TTC549 (cell line): ENCODE data around the gene YPEL3.
"Not testable (repeated sequence)": the region's sequence is repeated elsewhere in the genome, so short reads cannot be mapped to it uniquely, and the experiment has no call there.

Experiments used
- FAIRE-seq: peaks from 2 replicates; lab custom pipeline; 2012; peaks lifted over from hg19 to GRCh38; lab: Jason Lieb, UNC

The YPEL3 gene

DNA sequence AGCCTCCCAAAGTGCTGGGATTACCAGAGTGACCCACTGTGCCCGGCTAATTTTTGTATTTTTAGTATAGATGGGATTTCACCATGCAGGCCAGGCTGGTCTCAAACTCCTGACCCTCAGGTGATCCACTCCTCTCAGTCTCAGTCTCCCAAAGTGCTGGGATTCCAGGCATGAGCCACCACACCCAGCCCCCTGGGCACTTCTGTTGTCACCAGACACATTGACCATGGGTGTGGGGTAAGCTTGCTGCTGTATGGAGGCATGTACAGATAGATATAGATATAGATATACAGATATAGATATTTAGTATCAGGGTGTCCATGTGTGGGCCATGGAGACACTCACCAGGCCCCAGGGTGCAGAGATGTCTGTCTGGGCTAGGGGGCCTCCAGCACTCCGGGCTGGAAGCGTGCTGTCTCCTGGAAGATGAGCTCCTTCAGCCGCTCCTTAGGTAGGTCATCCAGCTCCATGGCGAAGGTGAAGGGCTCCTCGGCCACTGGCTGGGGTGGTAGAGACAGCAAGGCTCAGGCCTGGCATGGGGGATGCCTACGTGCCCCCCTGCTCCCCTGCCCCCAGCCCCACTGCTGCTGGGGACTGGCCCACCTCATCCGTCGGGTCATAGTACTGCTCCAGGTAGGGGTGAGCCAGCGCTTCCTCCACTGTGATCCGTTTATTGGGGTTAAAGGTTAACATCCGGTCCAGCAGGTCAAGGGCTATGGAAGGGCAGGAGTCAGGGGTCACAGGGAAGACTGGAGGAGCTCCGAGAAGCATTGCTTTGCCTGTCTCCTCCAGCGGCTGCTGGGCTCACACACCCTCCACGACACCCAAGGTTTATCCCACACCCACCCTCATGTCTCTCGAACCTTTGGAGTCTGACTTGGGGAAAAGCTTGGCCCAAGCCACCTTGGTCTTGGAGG, 20.5 kb upstream of the YPEL3 start:
- FAIRE-seq, result no peak

DNA sequence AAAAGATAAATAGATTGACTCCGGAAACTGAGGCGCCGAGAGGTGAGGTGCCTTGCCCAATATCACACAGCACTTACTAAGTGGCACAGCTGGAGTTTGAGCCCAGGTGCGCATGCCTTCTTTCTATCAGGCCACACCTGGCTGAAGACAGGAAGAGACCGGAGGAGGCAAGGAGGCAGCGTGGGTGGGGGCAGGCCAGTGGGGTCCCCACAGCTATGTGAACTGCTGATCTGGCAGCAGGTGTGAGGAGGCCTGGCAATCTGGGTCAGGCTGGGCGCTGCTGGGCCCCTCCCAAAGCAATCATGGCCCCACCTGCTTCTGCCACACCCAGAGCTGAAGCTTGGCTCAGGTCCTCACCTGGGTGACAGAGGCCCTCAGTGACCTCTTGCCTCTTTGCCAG, 19.2 kb upstream of the YPEL3 start:
- FAIRE-seq, result no peak

DNA sequence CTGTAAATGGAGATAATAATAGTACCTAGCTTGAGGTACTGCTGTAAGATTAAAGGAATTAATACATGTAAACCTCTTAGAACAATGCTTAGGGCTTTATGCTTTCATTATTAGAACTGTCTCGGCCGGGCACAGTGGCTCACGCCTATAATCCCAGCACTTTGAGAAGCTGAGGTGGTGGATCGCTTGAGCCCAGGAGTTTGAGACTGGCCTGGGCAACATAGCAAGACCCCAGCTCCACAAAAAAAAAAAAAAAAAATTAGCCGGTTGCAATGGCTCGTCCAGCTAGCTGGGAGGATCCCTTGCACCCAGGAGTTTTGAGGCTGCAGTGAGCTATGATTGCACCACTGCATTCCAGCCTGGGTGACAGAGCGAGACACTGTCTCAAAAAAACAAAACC, 18.8 kb upstream of the YPEL3 start:
- not testable (repeated sequence) for FAIRE-seq

DNA sequence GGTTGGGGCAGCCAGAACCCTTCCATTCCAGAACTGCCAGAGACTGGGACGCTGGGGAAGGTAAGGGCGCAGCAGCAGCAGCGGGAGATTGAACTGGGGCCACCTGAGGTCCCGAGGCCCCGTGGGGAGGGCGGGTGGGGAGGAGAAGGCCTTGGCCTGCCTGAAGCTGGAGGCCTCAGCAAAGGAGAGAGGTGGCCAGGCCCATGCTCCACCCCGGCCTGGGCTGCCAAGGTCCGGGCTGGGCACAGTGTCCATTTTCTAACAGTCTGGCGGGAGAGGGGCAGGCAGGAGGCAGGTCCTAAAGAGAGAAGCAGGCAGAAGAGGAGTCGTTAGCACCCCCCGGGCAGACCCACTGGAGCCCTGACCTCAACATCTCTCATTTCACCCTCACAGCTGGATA, 18.4 kb upstream of the YPEL3 start:
- no peak for FAIRE-seq

DNA sequence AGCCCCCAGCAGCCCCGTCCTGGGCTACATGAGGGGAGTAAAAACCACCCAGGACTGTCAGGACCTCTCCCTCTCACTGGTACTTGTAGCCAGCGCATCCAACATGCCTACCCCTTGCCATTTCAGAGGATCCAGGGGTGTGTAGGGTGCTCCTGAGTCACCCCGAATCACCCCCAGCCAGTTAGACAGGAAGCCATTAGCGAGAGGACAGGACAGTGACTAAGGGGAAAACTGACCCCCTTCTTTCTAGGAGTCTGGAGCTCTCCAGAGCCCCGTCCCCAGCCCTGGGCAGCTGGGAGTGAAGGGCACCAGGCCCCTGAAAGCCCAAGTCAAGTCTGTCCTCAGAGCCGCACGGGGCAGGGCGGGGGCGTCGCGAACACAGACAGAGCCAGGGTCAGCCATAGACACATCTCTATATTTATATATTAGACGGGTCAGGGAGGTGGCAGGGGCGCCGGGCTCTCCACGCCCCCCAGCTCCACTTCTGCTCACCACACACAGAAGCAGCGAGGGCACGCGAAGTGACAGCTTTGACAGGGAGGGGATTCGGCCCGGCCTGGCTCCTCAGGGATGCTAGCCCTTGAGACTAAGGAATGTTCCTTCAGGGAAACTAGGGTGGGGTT, 17.8 kb upstream of the YPEL3 start:
- no peak for FAIRE-seq

DNA sequence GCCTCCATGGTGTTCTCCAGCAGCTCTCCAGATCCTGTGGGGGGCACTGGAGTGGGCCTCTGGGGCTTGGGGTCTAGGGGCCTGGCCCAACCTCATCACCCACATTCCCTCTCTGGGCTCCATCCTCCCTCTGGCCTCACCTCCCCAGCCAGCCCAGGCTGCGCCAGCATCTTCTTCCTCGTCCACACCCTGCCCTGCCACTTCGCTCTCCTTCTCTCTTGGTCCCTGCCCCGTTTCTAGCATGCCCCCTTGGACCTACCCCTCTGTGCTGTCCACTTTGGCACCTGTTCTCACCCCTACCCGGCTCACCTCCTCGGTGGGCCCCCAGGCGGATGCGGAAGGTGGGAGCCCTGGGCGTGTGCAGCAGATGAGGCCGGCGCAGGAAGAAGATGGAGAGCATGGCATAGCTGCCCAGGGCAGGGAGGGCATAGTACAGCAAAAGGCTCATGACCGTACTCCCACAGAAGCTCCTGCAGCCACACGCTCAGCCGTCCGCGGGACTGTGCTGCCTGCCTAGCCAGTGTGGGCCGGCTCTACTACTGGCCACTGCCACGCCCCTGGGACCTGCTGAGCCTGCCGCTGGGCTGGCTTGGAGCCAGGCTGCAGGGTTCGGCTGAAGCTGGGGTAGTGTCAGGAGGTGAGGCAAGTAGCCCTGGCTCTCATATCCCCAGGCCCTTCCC, 17.2 kb upstream of the YPEL3 start, which contains the start of gene GDPD3:
TSS of gene GDPD3 (minus strand) at position 507 of the 680 bp plus-strand sequence. CDS start at position 448, 59 bp downstream.
- no peak for FAIRE-seq

DNA sequence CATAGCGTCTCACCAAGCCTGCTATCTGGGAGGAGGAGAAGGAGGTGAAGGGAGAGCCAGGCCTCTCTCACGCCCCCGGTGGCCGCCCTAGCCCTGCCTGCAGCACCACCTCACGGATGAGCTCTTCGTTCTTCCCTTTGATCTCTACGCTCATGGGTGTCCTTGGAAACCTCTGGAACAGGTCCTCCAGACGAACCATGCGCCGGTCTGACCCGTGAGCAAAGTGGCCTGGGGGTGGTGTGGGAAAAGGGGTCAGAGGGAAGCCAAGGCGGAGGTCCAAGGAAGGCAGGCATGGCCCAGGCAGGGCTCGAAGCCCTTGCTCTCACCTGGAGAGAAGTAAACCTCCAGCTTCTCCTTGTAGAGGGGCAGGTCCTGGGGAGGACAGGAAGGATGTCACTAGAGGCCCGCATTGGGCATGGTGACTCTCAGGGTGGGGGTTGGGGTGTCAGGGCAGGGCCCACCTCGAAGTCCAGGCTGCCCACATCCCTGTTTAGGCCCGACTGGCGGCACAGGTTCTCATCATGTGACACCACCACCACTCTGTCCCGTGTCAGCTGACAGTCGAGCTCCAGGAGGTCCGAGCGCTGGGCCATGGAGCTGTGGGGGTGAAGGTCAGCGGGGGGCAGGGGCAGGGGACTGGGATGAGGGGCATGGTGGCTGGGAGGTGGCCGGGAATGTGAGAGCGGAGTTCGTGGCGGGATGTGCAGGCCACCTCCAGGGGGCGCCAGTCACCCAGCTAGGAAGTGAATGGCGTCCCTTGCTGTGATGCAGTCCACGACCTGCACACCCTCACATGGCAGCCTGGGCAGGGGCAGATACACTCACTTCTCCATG, 16.4 kb upstream of the YPEL3 start:
- no peak for FAIRE-seq

DNA sequence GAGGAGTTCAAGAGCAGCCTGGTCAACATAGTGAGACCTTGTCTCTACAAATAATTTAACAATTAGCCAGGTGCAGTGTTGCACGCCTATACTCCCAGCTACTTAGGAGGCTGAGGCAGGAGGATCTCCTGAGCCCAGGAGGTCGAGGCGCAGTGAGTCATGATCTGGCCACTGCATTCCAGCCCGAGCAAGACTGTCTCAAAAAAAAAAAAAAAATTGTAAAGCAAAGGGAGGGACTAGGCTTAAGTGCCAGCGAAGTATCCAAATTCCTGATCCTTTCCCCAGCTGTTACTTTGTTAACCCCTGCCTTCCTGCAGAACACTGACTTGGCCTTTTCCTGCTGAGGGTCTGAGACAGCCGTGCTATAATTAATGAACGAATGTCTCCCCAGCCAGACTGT, 14.6 kb upstream of the YPEL3 start:
- no peak for FAIRE-seq

DNA sequence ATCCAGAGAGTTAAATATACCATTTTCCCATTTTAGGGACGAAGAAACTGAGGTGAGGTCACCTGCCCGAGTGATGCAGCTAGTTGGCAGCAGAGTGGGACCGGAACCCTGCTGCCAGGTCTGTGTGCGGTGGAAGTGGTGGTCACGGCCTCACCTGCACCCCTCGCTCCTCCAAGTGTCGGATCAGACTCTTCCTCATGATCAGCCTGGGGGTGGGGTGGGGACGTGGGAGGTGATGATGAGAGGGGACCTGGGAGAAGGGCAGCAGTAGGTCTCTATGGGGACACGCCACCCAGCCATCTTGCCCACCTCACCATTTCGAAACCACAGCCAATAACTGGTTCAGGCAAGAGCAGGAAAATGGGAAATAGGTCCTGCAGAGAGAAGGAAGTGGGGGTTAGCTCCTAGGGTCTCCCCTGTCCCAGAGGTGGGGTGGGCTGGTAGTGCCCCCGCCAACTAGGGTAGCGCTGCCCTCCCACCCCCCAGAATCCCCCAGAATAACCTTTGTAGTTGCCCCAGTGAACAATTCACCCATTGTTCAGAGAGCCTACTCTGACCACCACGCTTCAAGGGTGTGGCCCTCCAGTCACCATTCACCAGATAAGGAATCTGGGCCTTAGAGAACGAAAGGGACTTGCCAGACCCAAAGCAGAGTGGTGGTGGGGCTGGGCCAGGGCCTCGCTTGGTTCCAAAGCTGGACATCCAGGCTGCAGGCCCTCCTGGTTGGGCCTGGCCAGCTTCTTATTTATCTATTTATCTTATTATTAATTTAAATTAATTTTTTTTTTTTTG, 12.2 kb upstream of the YPEL3 start:
- FAIRE-seq, result no peak

DNA sequence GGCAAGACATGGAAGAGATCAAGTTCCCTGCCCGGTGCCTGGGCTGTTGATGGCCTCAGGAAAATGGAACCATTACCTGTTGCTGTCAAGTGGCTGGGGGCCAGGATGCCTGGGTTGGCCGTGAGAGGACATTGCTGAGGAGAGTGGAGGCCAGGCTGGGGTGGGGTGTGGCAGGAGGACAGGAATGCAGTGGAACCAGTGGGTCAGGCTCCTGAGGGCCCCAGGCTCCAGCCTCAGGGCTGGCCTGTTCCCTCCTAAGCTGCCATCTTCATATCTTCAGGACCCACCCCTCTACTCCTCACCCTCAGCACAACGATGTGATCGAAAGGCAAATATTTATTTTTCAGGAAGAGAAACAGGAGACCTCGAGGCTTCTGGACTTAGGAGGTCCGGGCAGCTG, 8.5 kb upstream of the YPEL3 start:
- no peak for FAIRE-seq

DNA sequence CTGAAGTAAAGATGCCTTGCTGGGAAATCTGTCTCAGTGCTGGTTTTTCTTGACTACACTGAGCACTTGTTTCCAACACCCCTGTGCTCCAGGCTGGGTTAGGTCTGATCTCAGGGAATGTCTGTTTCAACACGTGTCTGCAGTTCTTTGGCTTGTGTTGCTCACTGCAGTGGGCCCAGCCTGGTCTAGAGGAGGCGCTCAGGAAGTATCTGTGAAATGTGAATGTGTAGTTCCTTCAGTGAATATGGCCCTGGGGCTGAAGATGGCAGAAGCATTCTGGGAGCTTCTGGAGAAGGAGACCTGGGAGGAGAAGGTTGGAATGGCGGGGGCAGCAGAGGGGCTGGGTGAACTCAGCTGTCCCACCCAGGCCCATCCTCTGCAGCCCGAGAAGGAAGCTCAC, 8.1 kb upstream of the YPEL3 start:
- FAIRE-seq, result no peak

DNA sequence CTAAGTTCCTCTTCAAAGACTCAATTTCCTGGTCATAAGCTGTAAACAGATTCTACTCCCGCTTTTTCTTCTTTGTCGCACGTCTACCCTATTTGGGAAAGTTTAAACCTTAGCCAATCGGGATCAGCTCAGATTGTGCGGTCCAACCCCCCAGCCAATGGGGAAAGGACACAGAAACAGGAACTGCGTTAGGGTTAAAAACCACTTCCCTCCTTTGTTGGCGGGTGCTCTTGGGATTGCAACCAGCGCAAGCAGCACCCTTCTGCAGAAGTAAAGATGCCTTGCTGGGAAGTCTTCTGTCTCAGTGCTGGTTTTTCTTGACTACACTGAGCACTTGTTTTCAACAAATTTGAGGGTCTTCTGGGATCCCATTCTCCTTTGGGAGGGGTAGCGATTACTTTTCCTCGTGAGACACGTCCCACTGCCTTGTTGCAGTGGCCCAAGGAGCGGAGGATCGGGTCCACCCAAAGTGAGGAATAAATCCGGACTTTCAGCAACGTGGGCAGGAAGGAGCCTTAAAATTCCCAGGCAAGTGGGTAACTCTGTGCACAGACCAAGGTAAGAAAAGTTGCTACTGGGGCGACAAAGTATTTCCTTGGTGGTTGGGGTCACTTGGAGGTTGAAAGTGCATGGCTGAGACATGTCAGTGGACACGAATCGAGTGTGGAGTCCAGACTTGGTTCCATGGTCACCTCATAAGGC, 1.0 kb upstream of the YPEL3 start:
- FAIRE-seq, result no peak

DNA sequence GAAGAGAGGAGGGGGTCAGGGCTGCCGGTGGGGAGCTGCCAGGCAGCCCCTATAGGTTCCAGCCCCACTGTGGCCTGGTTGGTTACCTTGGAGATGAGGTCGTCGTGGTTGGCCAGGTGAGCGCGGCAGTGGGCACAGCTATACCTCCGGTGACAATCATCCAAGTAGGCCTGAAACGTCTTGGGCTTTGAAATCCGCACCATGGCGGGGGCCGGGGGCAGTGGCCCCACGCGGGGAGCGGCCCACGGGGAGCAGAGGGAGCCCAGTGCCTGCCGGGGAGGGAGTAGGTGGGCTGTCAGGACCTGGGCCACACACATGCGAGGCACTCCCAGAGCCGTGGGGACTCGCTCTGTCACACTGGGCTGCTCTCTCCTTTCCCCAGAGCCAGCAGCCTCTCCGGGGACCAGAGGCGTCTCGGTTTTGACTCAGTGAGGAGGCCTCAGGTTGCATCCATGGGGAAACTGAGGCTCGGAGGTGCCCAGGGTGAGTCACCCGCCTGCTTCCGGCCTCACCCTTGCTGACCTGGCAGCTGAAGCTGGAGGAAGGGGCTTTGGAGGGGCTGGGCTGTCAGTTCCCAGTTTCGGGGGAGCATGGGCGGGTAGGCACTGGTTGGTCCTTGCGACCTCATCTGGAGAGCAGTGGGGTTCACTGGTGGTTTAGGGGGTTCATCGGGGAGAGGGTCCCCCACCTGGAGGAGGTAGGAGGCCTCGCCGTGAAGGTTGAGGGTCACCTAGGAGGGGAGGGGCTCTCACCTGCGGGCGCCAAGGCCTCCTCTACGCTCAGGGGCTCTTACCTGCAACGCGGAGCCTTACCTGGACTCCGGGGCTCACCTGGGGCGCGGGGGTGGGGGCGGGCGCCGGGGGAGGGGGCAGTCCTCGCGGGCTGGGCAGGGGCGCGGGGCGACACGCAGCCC, 591 bp downstream of the YPEL3 start:
- FAIRE-seq, result no peak

DNA sequence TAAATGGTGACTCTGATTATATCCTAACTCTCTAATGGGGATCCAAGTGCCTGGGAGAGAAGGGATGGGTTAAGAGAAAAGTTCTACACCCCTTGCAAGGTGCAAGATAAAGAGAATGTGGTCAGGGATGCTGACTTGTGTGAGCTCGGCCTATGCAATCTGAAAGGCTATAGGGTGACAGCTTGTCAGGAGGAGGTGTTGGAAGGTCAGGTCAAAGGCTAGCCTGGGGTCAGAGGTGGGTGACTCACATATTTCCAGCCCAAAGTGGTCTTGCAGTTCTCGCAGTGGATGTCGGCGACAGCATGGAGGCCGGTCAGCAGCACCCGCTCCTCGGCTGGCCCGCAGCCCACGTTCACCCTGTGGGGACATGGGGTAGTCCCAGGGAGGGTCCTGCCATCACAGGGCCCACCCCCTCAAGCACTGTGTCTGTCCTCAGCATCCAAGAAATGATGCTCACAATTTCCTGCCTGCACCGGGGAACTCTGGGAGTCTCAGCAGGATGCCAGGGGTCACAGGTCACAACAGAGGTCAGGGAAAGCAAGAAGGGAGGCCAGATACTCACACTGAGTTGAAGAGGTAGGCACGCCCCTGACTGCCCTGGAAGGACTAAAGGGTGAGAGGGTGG, 1.4 kb downstream of the YPEL3 start:
- FAIRE-seq, result no peak

DNA sequence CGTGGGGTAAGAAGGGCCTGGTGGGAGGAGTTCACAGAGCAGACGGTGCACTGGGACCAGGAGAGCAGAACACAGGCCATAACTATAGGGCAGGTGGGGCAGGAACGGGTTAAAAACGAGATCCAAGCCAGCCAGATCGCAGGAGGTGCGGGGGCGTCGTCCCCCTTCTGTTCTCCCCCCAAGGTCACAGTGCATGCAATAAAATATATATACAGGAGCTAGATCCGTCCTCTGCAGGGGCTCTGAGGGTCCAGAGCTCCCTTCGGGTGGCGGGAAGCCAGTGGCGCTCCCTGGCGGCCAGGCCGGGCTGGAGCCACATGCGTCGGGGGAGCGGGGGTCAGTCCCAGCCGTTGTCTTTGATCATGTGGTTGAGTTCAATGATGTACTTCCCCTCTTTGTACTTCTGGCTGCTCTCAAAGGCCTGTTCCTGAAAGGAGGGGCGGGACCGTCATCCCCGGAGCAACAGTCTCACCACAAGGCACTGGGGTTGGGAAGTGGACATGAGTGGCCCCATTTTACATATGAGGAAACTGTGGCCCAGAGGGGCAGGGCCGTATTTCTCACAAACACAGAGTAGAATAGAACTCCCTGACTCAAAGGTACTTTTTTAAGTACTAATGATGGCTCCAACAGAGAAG, 3.5 kb downstream of the YPEL3 start:
- FAIRE-seq, result no peak

DNA sequence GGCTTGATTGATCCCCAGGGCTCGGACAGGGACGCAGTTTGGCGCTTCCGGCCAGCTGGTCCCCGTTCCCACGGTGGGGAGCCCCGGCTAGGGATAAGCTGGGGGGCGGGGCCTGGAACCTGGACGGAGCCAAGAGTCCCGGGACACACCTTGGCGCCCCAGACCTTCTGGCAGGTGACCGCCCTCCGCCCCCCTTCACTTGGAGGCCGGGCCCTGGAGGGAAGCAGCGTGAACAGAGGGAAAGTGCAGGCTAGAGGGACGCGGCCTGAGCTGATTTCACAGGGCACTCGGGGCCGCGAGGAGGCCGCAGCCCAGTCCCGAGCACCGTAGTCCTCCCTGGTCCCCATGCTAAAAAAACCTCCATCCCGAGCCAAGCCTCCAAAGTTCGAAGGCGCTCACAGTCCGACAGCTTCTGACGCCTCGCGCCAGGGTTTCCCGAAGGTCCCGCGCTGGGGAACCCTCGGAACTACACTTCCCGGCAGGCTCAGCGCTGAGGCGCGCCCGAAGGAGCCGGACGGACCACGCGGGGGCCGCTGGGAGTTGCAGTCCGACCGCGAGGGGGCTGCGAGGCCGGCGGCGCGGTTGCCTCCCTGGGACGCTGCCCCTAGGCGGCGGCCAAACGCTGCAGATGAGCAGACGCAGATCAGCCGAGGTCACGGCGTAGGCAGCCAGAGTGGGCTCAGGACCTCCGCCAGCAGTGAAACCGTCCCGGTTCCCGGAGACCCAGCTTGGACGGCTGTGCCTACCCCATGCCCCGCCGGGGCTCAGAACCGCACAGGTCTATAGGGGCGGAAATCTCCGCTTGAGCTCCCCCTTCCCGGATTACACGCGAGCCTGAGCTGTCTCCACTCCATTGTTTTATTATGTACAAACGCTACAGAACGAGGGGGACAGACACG, 4.3 kb downstream of the YPEL3 start, which contains the start of gene TBX6:
TSS of gene TBX6 (minus strand) at position 451 of the 899 bp plus-strand sequence. CDS start 731 bp downstream, outside the sequence.
- FAIRE-seq, result no peak

DNA sequence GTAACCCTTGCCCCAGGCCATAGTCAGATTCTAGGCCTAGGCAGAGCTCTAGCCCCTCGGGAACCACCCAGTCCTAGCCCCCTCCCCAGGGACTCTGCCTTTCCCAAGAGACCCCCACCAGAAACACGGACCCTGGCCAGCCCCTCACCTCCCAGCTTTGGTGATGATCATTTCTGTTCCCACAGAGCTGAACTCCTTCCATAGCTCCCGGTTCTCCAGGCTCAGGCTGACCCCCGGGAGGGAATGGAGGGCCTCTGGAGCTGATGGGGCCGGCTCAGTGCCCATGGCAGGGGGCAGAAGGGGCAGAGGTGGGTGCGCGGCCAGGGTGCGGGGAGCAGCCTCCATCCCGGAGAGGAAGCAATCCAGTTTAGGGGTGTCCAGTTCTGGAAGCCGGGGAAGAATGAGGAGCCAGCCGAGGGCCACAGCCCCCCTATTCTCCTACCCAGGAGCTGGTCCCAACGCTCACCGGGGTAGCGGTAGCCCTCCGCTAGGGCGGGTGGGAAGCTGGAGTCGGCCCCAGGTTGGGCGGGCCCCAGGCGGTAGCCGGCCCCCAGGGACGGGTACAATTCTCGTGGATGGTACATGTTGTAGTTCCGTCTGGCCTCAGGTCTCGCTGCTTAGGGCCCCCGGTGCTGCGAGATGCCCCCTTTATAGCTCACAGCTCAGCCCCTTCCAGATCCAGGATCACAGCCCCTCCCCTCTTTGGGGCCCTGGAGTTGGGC, 5.2 kb downstream of the YPEL3 start:
- FAIRE-seq, result no peak
